ENCODE results near the gene PCGF2.

PCGF2 gene

GRCh38 chr17:38768417-38768816, 20.3 kb upstream of the PCGF2 start:
- TF ChIP-seq CTCF (IDR thresholded peaks at IDR 0.05; ENCODE audit: low read depth, low read length, missing control alignments): no peak
- no peak overlapping the region for H3K4me3 ChIP-seq (replicated peaks; ENCODE audit: low read depth, low read length)
- DNase-seq (ENCODE audit: extremely low read depth, low read depth): no peak

DNA sequence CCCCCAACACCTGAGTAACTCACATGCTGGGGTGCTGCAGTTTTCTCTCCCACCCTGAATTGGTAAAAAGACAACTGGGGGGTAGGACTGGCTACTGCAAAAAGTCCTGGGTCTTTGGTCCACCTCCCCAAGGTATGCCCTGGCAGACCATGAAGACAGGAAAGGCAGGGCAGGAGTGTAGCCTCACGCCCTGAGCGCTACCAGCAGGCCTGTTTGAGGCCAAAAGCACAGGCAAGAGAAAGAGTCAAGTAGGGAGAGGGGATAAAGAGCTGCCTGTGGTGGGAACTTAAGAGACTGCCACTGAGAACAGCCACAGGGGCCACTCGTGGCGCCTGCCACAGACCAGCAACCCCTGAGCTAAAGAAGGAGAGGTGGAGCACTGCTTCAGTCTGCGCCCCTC, 18.2 kb upstream of the PCGF2 start:
- no peak for DNase-seq (ENCODE audit: extremely low read depth, low read depth)
- no peak for TF ChIP-seq CTCF (IDR thresholded peaks at IDR 0.05; ENCODE audit: low read depth, low read length, missing control alignments)
- H3K4me3 ChIP-seq (replicated peaks; ENCODE audit: low read depth, low read length): no peak overlapping the region

DNA sequence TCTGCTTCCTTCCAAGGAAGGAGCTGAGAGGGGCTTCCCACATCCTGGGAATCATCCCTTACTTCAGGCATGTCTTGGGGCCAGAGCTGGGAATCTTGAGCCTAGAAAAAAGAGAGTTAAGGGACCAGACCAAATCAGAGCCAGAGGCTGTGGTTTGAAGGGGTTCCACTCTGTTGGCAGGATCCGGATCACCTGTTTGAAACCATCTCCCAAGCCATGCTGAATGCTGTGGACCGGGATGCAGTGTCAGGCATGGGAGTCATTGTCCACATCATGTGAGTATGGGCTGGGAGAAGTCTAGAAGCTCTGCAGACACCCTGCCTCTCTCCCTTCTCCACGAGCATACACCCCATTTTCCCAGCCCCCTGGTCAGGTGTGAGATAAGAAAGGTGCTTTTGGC, 14.1 kb upstream of the PCGF2 start:
- no peak overlapping the region for H3K4me3 ChIP-seq (replicated peaks; ENCODE audit: low read depth, low read length)
- no peak for TF ChIP-seq CTCF (IDR thresholded peaks at IDR 0.05; ENCODE audit: low read depth, low read length, missing control alignments)
- DNase-seq (ENCODE audit: extremely low read depth, low read depth): no peak

DNA sequence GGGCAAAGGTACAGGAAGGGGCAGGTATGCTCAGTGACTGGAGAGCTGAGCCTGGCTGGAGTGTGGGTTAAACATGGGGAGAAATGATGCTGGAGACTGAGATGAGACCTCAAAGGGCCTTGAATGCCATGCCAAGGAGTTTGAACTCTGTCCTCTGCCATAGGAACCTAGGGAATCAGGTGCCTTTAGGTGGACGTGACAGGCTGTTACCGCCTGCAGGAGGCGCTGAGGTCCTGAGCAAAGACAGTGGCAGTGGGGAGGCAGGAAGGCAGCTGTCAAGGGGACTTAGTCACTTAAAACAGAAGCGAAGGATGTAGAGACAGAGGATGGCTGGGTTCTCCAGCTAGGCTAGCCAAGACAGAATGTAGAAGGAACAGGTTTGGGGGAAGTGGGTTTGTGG, 13.5 kb upstream of the PCGF2 start:
- peak; percentile 57 for TF ChIP-seq CTCF (IDR thresholded peaks at IDR 0.05; ENCODE audit: low read depth, low read length, missing control alignments)
- DNase-seq (ENCODE audit: extremely low read depth, low read depth): no peak

GRCh38 chr17:38753071-38753506, 5.0 kb upstream of the PCGF2 start:
- peak overlapping the region; percentile 99 for H3K4me3 ChIP-seq (replicated peaks; ENCODE audit: low read depth, low read length)
- no peak for TF ChIP-seq CTCF (IDR thresholded peaks at IDR 0.05; ENCODE audit: low read depth, low read length, missing control alignments)
- DNase-seq (ENCODE audit: extremely low read depth, low read depth): no peak

More for the DNA sequence above, 13.5 kb upstream of the PCGF2 start:
- H3K4me3 ChIP-seq (replicated peaks; ENCODE audit: low read depth, low read length): no peak overlapping the region

DNA sequence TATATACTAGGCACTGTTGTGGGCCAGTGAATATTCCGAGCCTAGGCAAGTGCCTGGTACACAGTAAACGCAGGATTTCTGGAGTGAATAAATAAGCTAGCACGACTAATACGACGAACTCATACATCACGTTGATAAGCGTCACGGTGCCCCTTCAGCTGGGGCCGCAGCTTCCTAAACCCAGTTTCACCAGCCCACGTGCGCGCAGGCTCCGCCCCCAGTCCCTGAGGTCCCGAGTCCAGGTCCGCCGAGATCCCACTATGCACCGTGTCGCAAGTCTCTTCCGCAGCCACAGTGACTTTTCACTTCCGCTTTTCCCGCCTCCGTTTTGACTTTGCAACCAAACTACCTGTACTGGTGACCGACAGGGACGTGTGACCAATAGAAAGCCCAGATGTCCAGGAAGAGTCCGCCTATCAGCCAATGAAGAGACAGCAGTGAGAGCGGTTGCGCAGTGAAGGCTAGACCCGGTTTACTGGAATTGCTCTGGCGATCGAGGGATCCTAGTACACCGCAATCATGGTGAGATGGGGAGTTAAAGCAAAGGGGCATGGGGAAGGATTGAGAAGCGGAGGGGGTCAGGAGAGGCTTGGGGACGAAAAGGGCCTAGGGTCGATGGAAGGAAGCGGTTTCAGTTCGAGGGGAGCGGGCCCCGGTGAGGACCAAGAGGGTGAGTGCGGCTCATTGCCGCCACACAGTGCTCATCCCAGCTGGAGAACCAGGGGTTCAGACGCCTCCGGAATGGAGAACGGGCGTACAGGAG, 4.4 kb upstream of the PCGF2 start, which contains the start of gene PSMB3:
Gene PSMB3 (plus strand): TSS at position 434 of the 763 bp plus-strand sequence. CDS start 86 bp downstream, at position 520.
- peak within 1 kb of the TSS; percentile 99 for H3K4me3 ChIP-seq (replicated peaks; ENCODE audit: low read depth, low read length)
- no peak for TF ChIP-seq CTCF (IDR thresholded peaks at IDR 0.05; ENCODE audit: low read depth, low read length, missing control alignments)
- peak; percentile 100 for DNase-seq (ENCODE audit: extremely low read depth, low read depth)

All from HFF-Myc (cell line).